ENCODE results near the gene PDZRN3.

Gene PDZRN3

GRCh38 chr3:73461547-73461946 lies 163.2 kb downstream of the PDZRN3 start:
- TF ChIP-seq CTCF (IDR thresholded peaks at IDR 0.05; ENCODE audit: insufficient read depth, low read depth, low read length, missing control alignments) = no peak
- no peak overlapping the region for H3K4me3 ChIP-seq (ENCODE audit: low read depth, low read length)
- no peak for DNase-seq (ENCODE audit: low read depth)

GRCh38 chr3:73459711-73460110 lies 165.0 kb downstream of the PDZRN3 start:
- H3K4me3 ChIP-seq (ENCODE audit: low read depth, low read length) = no peak overlapping the region
- DNase-seq (ENCODE audit: low read depth) = no peak
- TF ChIP-seq CTCF (IDR thresholded peaks at IDR 0.05; ENCODE audit: insufficient read depth, low read depth, low read length, missing control alignments) = no peak

- H3K4me3 ChIP-seq (ENCODE audit: low read depth, low read length) = no peak overlapping the region
- no peak for DNase-seq (ENCODE audit: low read depth)
- TF ChIP-seq CTCF (IDR thresholded peaks at IDR 0.05; ENCODE audit: insufficient read depth, low read depth, low read length, missing control alignments) = no peak
Observed at GRCh38 chr3:73453666-73454065, 171.1 kb downstream of the PDZRN3 start.

DNA sequence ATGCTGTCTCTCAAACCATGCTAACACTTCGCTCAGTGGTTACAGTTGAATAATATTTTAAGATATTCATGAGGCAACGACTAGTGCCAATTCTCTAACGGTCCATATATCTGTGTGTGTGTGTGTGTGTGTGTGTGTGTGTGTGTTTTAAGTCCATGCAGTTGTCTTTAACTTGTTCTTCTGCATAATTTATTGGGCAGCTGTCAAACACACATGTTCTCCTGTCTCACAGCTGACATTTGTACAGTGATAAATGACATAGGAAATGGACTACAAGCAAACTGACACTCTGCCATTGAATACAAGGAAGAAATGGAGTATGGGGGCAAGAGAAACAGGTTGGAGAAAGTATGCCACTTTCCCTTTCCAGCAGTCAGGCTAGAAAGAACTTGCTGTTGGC lies 172.0 kb downstream of the PDZRN3 start:
- TF ChIP-seq CTCF (IDR thresholded peaks at IDR 0.05; ENCODE audit: insufficient read depth, low read depth, low read length, missing control alignments) = no peak
- DNase-seq (ENCODE audit: low read depth) = no peak
- no peak overlapping the region for H3K4me3 ChIP-seq (ENCODE audit: low read depth, low read length)

GRCh38 chr3:73451301-73451944 lies 173.3 kb downstream of the PDZRN3 start:
- TF ChIP-seq CTCF (IDR thresholded peaks at IDR 0.05; ENCODE audit: insufficient read depth, low read depth, low read length, missing control alignments) = no peak
- no peak overlapping the region for H3K4me3 ChIP-seq (ENCODE audit: low read depth, low read length)
- peak; percentile 64 for DNase-seq (ENCODE audit: low read depth)

- TF ChIP-seq CTCF (IDR thresholded peaks at IDR 0.05; ENCODE audit: insufficient read depth, low read depth, low read length, missing control alignments) = no peak
- DNase-seq (ENCODE audit: low read depth) = peak; percentile 81
- H3K4me3 ChIP-seq (ENCODE audit: low read depth, low read length) = no peak overlapping the region; the same call in 1 of the 2 replicates
Observed at GRCh38 chr3:73449774-73450173, 175.0 kb downstream of the PDZRN3 start.

DNA sequence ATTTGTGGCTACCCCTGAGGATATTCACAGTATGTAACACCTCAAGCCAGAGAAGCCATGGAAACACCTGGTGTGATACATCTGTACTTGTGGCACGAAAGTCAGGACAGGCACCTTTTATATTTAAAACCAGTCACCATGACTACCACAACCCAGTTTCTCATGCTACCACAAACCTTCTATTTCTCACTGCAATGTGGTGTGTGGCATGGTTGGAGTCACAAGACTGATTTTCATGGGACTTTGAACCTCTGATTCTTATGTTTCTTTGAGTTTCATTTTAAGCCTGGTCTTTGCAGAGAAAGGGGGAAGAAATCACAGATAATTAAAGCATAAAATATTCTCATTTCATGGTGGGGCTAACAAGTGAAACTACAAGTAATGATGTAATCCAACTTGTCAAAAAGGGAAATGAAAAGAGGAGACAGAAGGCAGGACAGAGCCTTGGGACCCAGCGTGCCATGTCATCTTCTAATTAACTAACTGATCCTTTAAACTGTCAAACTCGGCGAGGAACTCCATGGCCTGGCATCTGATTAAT lies 175.9 kb downstream of the PDZRN3 start:
- DNase-seq (ENCODE audit: low read depth) = peak; percentile 95
- no peak for TF ChIP-seq CTCF (IDR thresholded peaks at IDR 0.05; ENCODE audit: insufficient read depth, low read depth, low read length, missing control alignments)
- H3K4me3 ChIP-seq (ENCODE audit: low read depth, low read length) = peak overlapping the region; percentile 36

Data from GM12865 (cell line).